Stimulated activated CD8-positive, alpha-beta memory T cell treated with anti-CD3 and anti-CD28 coated beads, Interleukin-7, amount 100 ng/mL, for 24 hours (primary cell): Measurements from ENCODE around the gene CFAP210.
"Not testable (repeated sequence)": the region's sequence is repeated elsewhere in the genome, so short reads cannot be mapped to it uniquely, and the experiment has no call there.

Source experiments
- DNase-seq: peaks from one replicate; pipeline ENCODE4 v3.0.0-alpha.2; 2020; ENCODE audit warnings: low read depth

Gene CFAP210

DNA sequence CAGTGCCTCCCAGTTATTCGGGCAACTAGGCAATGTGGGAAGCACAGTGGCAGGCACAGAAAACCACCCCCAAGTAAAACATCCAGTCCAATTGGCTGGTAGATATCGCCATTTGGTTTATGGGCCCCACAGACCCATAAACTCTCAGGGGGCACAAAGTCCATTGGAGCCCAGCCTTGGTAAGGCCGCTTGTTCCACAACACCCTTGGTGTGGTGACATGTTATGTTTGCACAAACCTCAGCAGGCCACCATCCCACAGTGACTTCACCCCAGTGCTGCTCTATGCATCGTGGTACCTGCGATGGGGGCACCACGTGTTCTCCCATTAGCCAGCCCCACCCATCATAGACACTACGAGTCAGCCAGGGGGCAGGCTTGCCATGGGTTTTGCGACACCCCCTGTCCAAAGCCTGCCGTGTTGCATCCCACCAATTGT is 18.6 kb upstream of the CFAP210 start:
- DNase-seq, result no peak

DNA sequence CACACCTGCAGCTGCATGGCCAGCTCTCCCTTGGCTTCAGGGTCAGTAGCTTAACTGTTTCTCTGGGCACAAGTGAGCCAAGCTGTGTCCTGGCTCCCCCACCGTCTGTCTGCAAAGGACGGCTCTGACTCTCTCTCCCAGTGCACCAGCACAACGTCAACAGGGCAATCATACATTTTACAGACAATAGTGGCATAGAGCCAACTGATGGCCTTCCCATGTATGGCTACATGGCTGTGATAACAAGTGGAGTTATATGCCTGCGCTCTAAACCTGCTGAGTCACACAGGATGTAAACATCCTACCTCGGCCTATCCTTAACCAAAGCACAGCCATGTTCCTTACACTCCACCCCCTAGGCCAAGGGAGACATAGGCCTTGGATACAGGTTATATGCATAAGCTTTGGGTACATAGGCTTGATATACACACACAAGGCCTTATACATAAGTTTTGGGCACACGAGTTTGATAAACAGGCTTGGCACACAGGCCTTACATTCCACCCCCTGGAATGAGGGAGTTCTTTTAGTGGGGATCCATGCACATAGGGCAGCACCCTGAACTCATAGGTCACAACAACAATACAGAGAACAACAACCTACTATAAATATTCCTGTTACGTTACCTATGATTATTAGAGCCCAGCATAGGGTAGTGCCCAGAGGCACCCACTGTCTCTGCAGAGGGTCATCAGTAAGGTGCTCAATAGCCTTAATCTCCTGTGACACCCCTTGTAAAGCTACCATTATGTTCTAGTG is 17.7 kb upstream of the CFAP210 start:
- no peak for DNase-seq

DNA sequence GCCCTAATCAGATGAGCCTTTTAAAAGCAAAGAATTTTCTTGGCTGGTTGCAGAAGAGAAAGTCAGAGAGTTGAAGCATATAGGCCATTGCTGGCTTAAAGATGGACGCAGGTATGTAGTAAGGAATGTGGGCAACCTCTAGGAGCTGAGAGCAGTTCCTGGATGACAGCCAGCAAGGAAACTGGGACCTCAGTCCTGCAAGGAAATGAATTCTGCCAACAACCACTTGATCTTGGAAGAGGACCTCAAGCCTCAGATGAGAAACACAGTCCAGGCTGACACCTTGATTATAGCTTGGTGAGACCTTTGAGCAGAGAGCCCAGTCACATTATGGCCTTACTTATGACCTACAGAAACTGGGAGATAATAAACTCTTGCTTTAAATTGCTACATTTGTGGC is 15.8 kb upstream of the CFAP210 start:
- DNase-seq, result no peak

DNA sequence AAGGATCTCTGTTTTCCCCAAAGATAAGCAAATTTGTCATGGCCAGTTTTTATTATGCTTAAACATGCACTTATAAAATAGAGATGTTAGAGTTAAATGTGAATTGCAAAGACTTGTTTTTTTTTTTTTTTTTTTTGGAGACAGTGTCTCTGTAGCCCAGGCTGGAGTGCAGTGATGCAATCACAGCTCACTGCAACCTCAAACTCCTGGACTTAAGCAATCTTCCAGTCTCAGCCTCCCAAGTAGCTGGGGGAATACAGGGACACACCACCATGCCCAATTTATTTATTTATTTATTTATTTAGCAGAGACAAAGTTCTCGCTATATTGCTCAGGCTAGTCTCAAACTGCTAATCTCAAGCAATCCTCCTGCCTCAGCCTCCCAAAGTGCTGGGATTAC is 15.1 kb upstream of the CFAP210 start:
- no peak for DNase-seq

DNA sequence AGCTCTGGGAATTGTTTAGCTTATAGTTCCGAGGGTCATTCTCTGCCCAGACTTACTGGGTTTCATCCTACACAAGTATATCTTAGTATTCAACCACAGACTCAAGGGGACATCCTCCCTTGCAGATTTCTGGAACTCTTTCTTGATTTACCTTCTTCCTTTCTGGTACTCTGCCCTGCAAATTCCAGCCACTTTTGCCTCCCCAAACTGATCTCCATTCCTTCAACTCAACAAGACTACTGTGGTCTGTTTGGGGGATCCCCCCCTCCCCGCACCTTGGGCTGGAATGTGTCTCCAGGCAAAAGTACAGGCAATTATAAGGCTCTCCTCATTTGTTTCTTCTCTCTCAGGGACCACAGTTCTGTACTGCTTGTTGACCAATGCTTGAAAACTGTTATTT is 13.4 kb upstream of the CFAP210 start:
- no peak for DNase-seq

DNA sequence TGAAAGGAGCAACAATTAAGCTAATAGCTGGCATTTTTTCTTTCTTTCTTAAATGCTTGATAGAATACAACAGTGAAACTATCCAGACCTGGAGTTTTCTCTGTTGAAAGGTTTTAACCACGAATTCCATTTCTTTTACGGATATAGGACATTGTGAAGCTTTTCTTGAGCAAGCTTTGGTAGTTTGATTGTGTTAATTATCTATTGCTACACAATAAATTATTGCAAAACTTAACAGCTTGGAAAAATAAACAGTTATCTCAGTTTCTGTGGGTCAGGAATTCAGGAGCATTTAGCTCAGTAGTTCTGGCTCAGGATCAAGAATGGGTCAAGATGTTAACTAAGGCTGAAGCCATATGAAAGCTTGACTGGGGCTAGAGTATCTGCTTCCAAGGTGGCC is 11.7 kb upstream of the CFAP210 start:
- DNase-seq, result no peak

DNA sequence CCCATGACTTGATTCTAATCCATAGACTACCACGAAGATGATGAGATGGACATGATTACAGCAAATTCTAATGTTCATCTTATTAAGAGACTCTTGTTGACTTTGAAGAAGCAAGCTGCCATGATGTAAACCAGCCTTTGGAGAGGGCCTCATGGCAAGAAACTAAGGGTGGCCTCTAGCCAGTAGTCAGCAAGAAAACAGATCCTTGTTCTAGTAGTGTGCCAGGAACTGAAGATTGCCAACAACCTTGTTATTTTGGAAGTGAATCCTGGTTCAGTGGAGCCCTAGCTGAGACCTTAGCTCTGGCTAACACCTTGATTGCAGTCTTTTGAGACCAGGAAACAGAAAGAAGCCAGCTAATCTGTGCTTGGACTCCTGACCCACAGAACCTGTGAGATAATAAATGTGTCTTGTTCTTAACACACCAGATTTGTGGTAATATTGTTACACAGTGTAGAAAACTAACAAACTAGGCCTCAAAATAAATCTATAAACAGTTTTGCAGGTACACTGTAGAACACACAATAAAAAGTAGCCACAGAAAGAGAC is 10.0 kb upstream of the CFAP210 start:
- DNase-seq, result no peak

DNA sequence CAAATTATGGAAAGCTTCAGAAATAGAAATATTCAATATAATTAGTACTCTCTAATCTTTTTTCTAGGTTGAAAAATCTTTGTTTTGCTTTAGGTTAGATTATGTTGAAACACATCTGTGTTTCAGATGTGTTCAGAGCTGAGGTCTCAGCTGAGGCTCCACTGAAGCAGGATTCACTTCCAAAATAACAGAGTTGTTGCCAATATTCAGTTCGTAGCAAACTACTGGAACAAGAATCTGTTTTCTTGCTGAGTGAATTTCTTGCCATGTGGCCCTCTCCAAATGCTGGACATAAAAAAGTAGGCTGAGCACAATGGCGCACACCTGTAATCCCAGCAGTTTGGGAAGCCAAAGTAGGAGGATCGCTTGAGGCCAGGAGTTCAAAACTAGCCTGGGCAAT is 8.8 kb upstream of the CFAP210 start:
- no peak for DNase-seq

DNA sequence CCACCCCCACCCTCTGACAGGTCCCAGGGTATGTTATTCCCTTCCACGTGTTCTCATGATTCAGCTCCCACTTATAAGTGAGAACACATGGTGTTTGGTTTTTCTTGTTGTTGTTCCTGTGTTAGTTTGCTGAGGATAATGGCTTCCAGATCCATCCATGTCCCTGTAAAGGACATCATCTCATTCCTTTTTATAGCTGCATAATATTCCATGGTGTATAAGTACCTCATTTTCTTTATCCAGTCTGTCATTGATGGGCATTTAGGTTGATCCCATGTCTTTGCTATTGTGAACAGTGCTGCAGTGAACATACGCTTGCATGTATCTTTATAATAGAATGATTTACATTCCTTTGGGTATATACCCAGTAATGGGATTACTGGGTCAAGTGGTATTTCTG is 5.0 kb upstream of the CFAP210 start:
- not testable (repeated sequence) for DNase-seq

DNA sequence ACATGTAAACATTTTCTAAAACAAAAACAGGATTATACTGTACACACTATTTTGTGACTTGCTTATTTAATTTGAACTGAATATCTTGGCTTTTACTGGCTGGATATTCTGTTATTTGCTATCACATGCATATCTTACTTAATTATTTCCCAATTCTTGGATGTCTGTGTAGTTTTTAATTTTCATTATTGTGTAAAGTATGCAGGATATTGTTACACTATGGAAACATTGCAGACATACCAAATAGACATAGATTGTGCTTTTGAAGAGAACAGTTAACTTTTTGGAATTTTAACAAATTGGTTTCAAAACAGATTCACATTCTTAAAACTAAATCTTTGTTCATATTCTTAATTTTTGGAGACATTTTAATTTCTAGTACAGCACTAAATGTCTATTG is 2.2 kb upstream of the CFAP210 start:
- DNase-seq, result no peak

DNA sequence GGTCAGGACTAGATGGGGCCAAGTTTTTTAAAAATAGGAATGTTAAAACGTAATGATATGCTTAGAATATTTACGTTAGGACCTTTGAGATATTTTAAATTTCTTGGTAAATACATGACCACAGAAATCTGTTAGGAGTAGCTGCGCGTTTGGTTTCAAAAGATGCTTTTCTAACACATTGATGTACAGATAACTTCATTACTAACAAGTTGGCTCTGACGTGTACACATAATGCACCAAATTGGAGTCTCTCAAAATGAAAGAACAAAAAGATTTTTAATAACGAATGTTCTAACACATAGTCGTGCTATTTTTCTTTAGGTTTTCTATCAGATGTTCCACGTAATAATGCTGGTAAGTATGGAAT is 672 bp upstream of the CFAP210 start:
- no peak for DNase-seq

DNA sequence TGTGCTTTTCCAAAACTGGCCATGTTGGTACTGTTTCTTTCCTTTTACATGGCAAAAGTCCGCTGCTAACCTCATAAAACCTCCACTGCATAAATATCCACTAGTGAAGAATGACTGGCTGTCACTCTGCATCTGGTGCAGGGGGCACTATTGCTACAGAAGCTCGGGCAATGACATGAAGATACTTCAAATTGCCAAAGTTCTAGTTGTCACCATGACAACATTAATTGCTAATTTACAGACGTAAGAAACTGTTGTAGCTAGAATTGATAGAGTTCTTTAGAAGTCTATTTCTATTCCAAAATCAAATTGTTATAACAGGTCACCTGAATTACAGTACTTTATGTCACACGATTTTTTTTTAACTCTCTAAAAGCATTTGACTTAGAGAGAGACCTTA is 845 bp downstream of the CFAP210 start:
- no peak for DNase-seq

DNA sequence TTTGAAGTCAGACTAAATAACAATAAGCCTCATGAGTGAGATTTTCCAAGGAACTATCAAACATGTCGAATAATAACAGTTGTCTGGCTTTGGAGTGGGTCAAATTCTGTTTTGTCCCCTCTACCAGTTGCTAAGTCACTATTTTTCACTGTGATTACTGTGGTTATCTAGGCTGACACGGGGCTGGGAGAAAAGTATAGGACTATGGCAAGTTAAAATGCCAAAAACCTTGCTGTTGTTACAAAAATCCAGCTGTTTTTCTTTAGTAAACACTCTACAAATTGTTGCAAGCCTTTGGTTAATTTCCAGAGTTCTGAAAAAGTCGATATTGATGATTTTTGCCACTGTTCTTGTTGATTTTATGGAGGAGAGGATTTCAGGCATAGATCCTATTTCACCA is 1.5 kb downstream of the CFAP210 start:
- DNase-seq, result no peak

DNA sequence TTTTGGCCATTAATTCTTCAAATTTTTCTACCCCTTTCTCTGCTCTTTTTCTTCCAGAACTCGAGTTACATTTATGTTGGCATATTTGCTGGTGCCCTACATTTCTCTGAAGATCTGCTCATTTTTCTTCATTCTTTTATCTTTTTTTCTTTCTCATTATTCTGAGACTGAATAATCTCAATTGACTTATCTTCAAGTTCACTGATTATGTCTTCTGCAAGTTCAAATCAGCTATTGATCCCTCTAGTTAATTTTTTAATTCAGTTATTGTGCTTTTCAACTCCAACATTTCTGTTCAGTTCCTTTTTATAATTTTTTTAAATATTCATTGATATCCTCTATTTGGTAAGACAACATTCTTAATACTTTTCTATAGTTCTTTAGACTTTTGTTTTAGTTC is 3.2 kb downstream of the CFAP210 start:
- no peak for DNase-seq

DNA sequence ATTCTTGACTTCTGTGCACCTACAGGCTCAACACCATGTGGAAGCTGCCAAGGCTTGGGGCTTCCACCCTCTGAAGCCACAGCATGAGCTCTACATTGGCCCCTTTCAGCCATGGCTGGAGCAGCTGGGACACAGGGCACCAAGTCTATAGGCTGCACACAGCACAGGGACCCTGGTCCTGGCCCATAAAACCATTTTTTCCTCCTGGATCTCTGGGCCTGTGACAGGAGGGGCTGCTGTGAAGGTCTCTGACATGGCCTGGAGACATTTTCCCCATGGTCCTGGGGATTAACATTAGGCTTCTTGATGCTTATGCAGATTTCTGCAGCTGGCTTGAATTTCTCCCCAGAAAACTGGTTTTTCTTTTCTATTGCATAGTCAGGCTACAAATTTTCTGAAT is 6.3 kb downstream of the CFAP210 start:
- not testable (repeated sequence) for DNase-seq

DNA sequence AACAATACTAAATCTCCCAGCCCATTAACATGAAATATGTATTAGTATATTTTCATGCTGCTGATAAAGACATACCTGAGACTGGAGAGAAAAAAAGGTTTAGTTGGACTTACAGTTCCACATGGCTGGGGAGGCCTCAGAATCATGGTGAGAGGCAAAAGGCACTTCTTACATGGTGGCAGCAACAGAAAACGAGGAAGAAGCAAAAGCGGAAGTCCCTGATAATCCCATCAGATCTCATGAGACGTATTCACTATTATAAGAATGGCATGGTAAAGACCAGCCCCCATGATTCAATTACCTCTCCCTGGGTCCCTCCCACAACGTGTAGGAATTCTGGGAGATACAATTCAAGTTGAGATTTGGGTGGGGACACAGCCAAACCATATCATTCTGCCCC is 7.4 kb downstream of the CFAP210 start:
- not testable (repeated sequence) for DNase-seq

DNA sequence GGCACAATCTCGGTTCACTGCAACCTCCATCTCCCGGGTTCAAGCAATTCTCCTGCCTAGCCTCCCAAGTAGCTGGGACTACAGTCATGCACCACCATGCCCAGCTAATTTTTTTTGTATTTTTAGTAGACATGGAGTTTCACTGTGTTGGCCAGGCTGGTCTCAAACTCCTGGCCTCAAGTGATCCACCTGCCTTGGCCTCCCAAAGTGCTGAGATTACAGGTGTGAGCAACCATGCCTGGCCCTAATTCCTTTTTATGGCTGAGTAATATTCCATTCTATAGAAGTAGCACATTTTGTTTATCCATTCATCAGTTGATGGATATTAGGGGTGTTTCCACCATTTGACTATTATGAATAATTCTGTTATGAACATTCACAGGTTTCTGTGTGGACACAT is 9.5 kb downstream of the CFAP210 start:
- not testable (repeated sequence) for DNase-seq

DNA sequence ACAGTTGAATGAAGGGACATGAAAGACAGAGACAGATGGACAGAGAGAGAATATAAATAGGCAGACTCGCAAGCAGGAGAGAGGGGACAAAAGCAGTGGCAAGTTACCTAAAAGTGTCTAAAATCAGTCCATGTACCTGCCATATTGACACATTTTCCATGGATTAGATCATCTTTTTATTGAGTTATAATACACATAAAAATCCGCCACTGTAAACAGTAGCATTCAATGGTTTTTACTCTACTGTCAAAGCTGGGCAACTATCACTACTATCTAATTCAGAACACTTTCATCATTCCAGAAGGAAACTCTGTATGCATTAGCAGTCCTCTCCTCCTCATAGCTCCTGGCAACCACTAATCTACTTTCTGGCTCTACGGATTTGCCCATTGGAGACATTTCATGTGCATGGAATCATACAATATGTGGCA is 10.1 kb downstream of the CFAP210 start:
- DNase-seq, result no peak

DNA sequence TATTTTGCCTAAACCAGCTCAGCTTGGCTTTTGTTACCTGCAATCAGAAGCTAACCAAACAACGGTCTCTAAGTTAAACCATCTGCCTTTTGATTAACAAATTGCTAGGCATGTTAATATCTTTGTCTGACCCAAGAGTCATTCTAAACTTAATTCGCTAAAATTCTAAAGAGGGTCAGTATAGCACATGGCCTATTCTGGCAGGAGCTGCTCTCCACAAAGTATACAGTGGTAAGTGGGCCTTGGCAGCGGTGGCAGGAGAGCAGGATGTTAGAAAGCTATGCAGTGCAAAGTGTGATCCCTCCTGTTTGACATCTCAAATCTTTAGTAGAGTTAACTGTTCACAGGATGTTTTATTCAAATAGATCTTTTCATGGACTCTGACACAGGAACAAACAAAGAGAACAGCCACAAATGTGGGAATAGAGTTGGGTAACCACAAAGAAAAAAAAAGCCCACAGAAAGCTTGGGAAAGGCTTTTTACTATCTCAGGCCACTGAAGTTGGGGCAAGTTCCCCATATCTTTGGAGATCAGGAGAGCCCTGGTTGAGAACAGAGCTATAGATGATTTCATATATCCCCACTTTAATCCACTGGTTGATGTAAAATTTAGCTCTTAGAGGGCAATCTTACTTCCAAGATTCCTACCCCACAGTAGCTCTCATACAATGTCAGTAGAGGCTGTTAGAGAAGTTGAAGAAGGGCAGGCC is 10.6 kb downstream of the CFAP210 start:
- DNase-seq, result no peak

DNA sequence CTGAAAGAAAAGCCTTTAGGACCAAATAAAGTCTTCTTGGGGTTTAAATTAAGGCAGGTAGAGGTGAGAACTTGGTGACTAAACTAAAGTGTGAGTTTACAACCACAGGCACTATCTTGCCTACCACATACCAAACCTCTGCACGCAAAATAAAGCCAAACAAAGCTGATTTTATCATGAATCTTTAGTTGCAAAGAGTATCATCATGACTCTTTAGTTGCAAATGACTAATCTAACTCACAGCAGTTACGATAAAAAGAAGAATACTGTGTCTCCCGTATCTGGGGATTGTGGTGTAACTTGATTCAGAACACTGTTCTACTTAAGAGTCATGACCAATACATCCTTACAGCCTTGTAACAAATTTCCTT is 11.2 kb downstream of the CFAP210 start:
- DNase-seq, result no peak

DNA sequence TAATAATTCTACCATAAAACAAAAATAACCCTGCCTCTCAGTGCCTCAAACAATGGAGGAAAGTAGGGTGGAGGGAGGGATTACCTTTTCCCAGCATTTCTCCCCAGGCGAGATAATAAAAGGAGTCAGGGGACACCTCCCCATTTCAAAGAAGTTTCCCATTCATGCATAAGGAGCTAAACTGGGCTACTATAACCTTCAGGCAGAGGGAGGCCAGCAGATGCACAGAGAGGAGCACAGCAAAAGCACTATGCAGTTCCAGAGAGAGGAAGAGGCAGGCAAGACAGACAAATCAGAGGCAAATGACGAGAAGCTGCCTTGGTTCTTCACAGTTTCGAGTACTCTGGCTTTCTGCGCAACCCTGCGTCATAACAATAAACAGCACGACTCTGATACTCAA is 17.4 kb downstream of the CFAP210 start:
- no peak for DNase-seq

DNA sequence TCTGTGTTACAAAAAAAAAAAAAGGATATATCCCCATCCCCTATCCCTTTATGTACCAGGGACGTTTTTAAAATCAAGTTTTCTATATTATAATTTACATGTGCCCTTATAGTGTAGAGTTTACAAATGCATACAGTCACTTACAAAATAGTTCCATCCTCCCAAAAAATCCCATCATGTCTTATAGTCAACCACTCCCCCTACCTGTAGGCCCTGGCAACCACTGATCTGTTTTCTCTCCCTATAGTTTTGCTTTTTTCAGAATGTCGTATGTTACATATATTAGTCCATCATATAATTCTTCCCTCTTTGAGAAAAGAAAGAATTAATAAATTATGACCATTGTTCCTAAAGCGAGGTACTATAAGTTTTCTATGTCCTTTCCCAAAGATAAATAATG is 17.8 kb downstream of the CFAP210 start:
- DNase-seq, result no peak

DNA sequence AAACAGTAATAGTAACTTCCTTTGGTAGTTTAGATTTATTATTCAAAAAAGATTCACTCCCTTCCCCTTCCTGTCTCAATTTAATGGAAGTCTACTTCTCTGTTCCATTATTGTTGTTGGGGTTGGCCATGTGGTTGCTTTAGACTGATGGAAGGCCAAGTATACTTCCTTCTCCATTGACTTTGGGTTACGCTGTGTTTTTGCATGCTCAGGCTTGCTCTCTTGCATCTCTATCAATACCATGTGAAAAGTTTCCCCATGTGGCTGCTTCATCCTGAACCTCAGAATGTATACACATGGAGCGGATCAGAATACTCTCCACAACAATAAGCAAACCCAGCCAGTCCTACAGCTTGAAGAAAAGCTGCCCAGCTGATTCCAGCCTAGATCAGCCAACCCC is 20.3 kb downstream of the CFAP210 start:
- DNase-seq, result no peak

DNA sequence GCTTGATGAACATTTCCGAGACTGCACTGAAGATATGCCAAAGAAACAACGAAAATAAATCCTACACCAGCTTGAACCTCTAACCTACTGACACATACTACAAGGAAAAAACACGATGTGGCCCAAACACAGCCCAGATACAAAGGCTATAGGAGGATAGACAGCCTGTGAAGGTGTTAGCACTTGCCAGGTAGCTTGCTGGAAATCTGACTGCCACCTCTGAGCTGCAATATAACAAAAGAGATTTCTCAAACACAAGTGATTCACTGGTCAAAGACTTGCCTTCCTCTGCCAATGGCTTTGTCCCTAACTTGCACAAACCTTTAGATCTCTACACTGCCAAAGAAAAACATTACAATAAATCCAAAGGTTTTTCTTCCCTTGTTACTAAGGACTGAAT is 21.1 kb downstream of the CFAP210 start:
- DNase-seq, result no peak
